8988T (cell line): ENCODE results near the gene SOX1.

ENCODE experiments used
- DNase-seq: peaks from one replicate; pipeline ENCODE4 v3.0.0; 2011

SOX1 gene

GRCh38 chr13:112110479-112110878 lies 43.5 kb downstream of the SOX1 start:
- no peak for DNase-seq

GRCh38 chr13:112111239-112111857 lies 44.4 kb downstream of the SOX1 start:
- DNase-seq: no peak

- DNase-seq: no peak
Observed at GRCh38 chr13:112112534-112113276, 45.8 kb downstream of the SOX1 start.

GRCh38 chr13:112113348-112113747 lies 46.4 kb downstream of the SOX1 start:
- DNase-seq: no peak

- DNase-seq: no peak
Observed at GRCh38 chr13:112113851-112114250, 46.9 kb downstream of the SOX1 start.

GRCh38 chr13:112114391-112114790 lies 47.4 kb downstream of the SOX1 start:
- DNase-seq: no peak

- no peak for DNase-seq
Observed at GRCh38 chr13:112115403-112116091, 48.6 kb downstream of the SOX1 start.

GRCh38 chr13:112116187-112116950 lies 49.4 kb downstream of the SOX1 start:
- DNase-seq: no peak

- DNase-seq: no peak
Observed at GRCh38 chr13:112117258-112117954, 50.5 kb downstream of the SOX1 start.

- DNase-seq: no peak
Observed at GRCh38 chr13:112117955-112118302, 51.0 kb downstream of the SOX1 start.

GRCh38 chr13:112118451-112119064 lies 51.6 kb downstream of the SOX1 start:
- no peak for DNase-seq

- no peak for DNase-seq
Observed at GRCh38 chr13:112119192-112120030, 52.5 kb downstream of the SOX1 start.

- no peak for DNase-seq
Observed at GRCh38 chr13:112120031-112120373, 53.1 kb downstream of the SOX1 start.
